ENCODE results near the gene CDPF1. TPM values are rescaled to one million over a fixed set of nuclear protein-coding genes. Genes with fewer than 3 reads are reported as not detected.

Gene CDPF1, protein sequence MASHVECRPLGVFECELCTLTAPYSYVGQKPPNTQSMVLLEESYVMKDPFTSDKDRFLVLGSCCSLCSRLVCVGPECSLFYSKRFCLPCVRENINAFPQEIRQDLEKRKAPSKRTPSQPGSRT
- total RNA-seq (1 to 10 TPM; 3.5 to 4.3 TPM), total RNA-seq (3.7 to 11.8 reads per million in 2 donors)

- ATAC-seq (peak; percentile 95), DNase-seq (peak; percentile 86 to 87 (median 87))
- Mint-ChIP-seq H3K27ac (peak within 1 kb of the TSS; percentile 84), H3K36me3 (ENCODE audit: low read depth) (no peaks in the 10 kb centered on the region), H3K27me3 (no peaks in the 10 kb centered on the region), H3K4me3 (peak within 1 kb of the TSS; percentile 93), H3K4me1 (peaks cover 25% of the 10 kb centered on the region)
- no peaks in the 10 kb centered on the region for H3K9me3 ChIP-seq (ENCODE audit: control insufficient read depth, low read length, poor library complexity, severe bottlenecking)
Observed at GRCh38 chr22:46250035-46250782, at the start of gene CDPF1. Gene CDPF1 (minus strand): TSS chr22:46250293. CDS start chr22:46248284, 2,009 bp downstream.

- peaks cover 22% of the 10 kb centered on the region for H3K4me1 Mint-ChIP-seq
- peaks cover 13% of the 10 kb centered on the region for H3K27me3 Mint-ChIP-seq
- peak overlapping the region; percentile 56 for H3K27ac Mint-ChIP-seq
- H3K36me3 Mint-ChIP-seq (ENCODE audit: low read depth) = no peaks in the 10 kb centered on the region
- ATAC-seq = no peak
- no peaks in the 10 kb centered on the region for H3K9me3 ChIP-seq (ENCODE audit: control insufficient read depth, low read length, poor library complexity, severe bottlenecking)
- no peak for DNase-seq
- H3K4me3 Mint-ChIP-seq = peak overlapping the region; percentile 81
Observed at GRCh38 chr22:46299101-46299500, 49.0 kb upstream of the CDPF1 start.

- Mint-ChIP-seq H3K36me3 (ENCODE audit: low read depth) (no peaks in the 10 kb centered on the region), H3K4me1 (peaks cover 25% of the 10 kb centered on the region), H3K27me3 (peaks cover 13% of the 10 kb centered on the region), H3K4me3 (peak overlapping the region; percentile 93), H3K27ac (no peak overlapping the region)
- ATAC-seq (no peak), DNase-seq (no peak)
- H3K9me3 ChIP-seq (ENCODE audit: control insufficient read depth, low read length, poor library complexity, severe bottlenecking) = no peaks in the 10 kb centered on the region
Observed at GRCh38 chr22:46297151-46297812, 47.2 kb upstream of the CDPF1 start.

- H3K27ac Mint-ChIP-seq = peak within 1 kb of the TSS; percentile 99
- DNase-seq (peak; percentile 94 to 96 (median 94)), ATAC-seq (peak; percentile 99)
- H3K9me3 ChIP-seq (ENCODE audit: control insufficient read depth, low read length, poor library complexity, severe bottlenecking) = no peaks in the 10 kb centered on the region
- H3K27me3 Mint-ChIP-seq = peaks cover 13% of the 10 kb centered on the region
- no peaks in the 10 kb centered on the region for H3K36me3 Mint-ChIP-seq (ENCODE audit: low read depth)
- H3K4me1 Mint-ChIP-seq = peaks cover 25% of the 10 kb centered on the region
- H3K4me3 Mint-ChIP-seq = peak within 1 kb of the TSS; percentile 93
Observed at GRCh38 chr22:46296257-46297150, 46.4 kb upstream of the CDPF1 start, which contains the start of gene GTSE1. Gene GTSE1 (plus strand): TSS chr22:46296870. CDS start chr22:46297401, 531 bp downstream.

- no peak for ATAC-seq
- peak overlapping the region; percentile 99 for H3K27ac Mint-ChIP-seq
- H3K4me3 Mint-ChIP-seq = peak overlapping the region; percentile 93
- peaks cover 13% of the 10 kb centered on the region for H3K27me3 Mint-ChIP-seq
- H3K36me3 Mint-ChIP-seq (ENCODE audit: low read depth) = no peaks in the 10 kb centered on the region
- peaks cover 25% of the 10 kb centered on the region for H3K4me1 Mint-ChIP-seq
- DNase-seq = no peak
- H3K9me3 ChIP-seq (ENCODE audit: control insufficient read depth, low read length, poor library complexity, severe bottlenecking) = no peaks in the 10 kb centered on the region
Observed at GRCh38 chr22:46295277-46295971, 45.3 kb upstream of the CDPF1 start.

GRCh38 chr22:46294784-46295183 lies 44.7 kb upstream of the CDPF1 start:
- no peak for ATAC-seq
- Mint-ChIP-seq H3K36me3 (ENCODE audit: low read depth) (no peaks in the 10 kb centered on the region), H3K27me3 (peaks cover 13% of the 10 kb centered on the region), H3K4me1 (peaks cover 25% of the 10 kb centered on the region), H3K4me3 (peak overlapping the region; percentile 46), H3K27ac (peak overlapping the region; percentile 30)
- DNase-seq = no peak
- H3K9me3 ChIP-seq (ENCODE audit: control insufficient read depth, low read length, poor library complexity, severe bottlenecking) = no peaks in the 10 kb centered on the region

DNA sequence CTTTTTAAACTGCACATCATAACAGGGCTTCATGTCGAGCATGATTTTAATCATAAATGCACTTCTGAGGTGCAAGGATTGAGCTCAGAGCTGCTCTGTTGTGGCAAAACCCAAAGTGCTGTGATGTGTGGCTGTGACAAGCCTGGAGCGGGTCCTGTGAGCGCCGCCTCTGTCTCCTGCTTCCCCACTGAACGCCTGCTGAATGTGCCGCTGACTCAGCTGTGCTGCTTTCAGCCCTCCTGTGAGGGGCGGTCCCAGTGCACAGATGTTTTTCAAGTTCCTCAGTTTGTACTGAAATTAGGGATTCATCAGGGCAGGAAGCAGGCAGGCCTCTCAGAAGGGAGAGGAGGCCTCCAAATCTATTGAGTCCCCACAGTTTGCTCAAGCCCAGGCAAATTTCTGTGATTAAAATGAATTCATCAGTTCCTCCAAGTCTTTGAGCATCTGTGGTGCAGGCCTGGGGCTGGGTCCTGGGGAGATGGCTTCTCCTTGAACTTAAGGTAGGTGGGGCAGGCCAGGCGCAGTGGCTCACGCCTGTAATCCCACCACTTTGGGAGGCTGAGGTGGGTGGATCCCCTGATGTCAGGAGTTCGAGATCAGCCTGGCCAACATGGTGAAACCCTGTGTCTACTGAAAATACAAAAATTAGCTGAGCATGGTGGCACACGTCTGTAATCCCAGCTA lies 43.6 kb upstream of the CDPF1 start:
- H3K36me3 Mint-ChIP-seq (ENCODE audit: low read depth) = no peaks in the 10 kb centered on the region
- peaks cover 18% of the 10 kb centered on the region for H3K4me1 Mint-ChIP-seq
- no peak for DNase-seq
- no peak overlapping the region for H3K27ac Mint-ChIP-seq
- ATAC-seq = no peak
- no peak overlapping the region for H3K4me3 Mint-ChIP-seq
- peaks cover 4% of the 10 kb centered on the region for H3K27me3 Mint-ChIP-seq
- H3K9me3 ChIP-seq (ENCODE audit: control insufficient read depth, low read length, poor library complexity, severe bottlenecking) = no peaks in the 10 kb centered on the region

- no peak overlapping the region for H3K4me3 Mint-ChIP-seq
- H3K4me1 Mint-ChIP-seq = peaks cover 22% of the 10 kb centered on the region
- H3K9me3 ChIP-seq (ENCODE audit: control insufficient read depth, low read length, poor library complexity, severe bottlenecking) = no peaks in the 10 kb centered on the region
- H3K27ac Mint-ChIP-seq = no peak overlapping the region
- H3K27me3 Mint-ChIP-seq = no peaks in the 10 kb centered on the region
- H3K36me3 Mint-ChIP-seq (ENCODE audit: low read depth) = no peaks in the 10 kb centered on the region
- DNase-seq (no peak), ATAC-seq (no peak)
Observed at GRCh38 chr22:46292732-46293131, 42.6 kb upstream of the CDPF1 start.

- peaks cover 2% of the 10 kb centered on the region for H3K36me3 Mint-ChIP-seq (ENCODE audit: low read depth)
- ATAC-seq (no peak), DNase-seq (no peak)
- no peaks in the 10 kb centered on the region for H3K27me3 Mint-ChIP-seq
- no peaks in the 10 kb centered on the region for H3K9me3 ChIP-seq (ENCODE audit: control insufficient read depth, low read length, poor library complexity, severe bottlenecking)
- H3K27ac Mint-ChIP-seq = no peak overlapping the region
- peaks cover 24% of the 10 kb centered on the region for H3K4me1 Mint-ChIP-seq
- no peak overlapping the region for H3K4me3 Mint-ChIP-seq
Observed at GRCh38 chr22:46292173-46292572, 42.1 kb upstream of the CDPF1 start.

GRCh38 chr22:46290843-46291785 lies 41.0 kb upstream of the CDPF1 start:
- Mint-ChIP-seq H3K4me1 (peaks cover 18% of the 10 kb centered on the region), H3K36me3 (ENCODE audit: low read depth) (peaks cover 2% of the 10 kb centered on the region), H3K27me3 (no peaks in the 10 kb centered on the region), H3K4me3 (no peak overlapping the region), H3K27ac (no peak overlapping the region)
- no peaks in the 10 kb centered on the region for H3K9me3 ChIP-seq (ENCODE audit: control insufficient read depth, low read length, poor library complexity, severe bottlenecking)
- ATAC-seq = no peak
- DNase-seq = no peak

DNA sequence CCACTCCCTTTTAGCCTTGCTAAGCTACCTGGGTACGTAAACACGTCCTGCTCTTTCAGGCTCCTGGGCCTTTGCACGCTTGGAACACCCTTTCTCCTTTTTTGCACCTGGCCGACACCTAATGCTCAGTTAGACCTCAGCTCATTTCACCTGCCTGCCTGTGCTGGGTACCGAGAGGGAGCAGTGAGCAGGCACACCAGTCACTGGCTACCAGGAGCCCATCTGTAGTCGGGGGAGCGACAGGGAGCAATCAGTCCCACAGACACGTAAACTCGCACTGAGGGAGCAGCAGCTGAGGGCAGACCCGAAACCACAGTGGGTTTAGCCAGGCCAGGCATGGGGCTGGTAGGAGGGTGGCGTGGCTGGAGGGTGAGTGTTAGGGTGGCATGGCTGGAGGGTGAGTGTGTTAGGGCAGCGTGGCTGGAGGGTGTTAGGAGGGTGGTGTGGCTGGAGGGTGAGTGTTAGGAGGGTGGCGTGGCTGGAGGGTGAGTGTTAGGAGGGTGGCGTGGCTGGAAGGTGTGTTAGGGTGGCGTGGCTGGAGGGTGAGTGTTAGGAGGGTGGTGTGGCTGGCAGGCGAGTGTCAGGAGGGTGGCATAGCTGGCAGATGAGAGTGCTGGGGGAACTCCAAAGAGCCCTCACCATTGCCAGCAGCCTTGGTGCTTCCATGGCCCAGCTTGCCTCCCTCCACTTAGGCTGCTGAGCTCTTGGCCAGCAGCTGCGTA lies 40.2 kb upstream of the CDPF1 start:
- ATAC-seq = no peak
- peaks cover 16% of the 10 kb centered on the region for H3K4me1 Mint-ChIP-seq

More for the DNA sequence above, 40.2 kb upstream of the CDPF1 start:
- Mint-ChIP-seq H3K27ac (no peak overlapping the region), H3K27me3 (no peaks in the 10 kb centered on the region), H3K36me3 (ENCODE audit: low read depth) (peaks cover 2% of the 10 kb centered on the region), H3K4me3 (no peak overlapping the region)
- H3K9me3 ChIP-seq (ENCODE audit: control insufficient read depth, low read length, poor library complexity, severe bottlenecking) = no peaks in the 10 kb centered on the region
- no peak for DNase-seq
